Breast epithelium (tissue), 3 donors: Measurements from ENCODE around the gene VSIG8.

ENCODE experiments used
- POLR2A ChIP-seq: fragments of 450-650 bp; IDR thresholded peaks from one replicate; pipeline ENCODE4 v1.6.1; 2016; ENCODE audit warnings: antibody characterized with exemption, mild to moderate bottlenecking, moderate library complexity
- POLR2AphosphoS5 ChIP-seq, 3 donors: sonication (generic); formaldehyde crosslinking; IDR thresholded peaks; one replicate each; pipeline ENCODE4 v1.6.1; 2017; ENCODE audit warnings: antibody characterized with exemption in 3 of 3
- TF ChIP-seq, protein P1 (sequence below), 3 donors: fragments of 450-650 bp; IDR thresholded peaks; one replicate each; pipeline ENCODE4 v1.5.1; 2016 to 2017; ENCODE audit warnings: antibody characterized with exemption in 3 of 3, mild to moderate bottlenecking in 3 of 3, moderate library complexity in 3 of 3

- TF ChIP-seq, protein P1, sequence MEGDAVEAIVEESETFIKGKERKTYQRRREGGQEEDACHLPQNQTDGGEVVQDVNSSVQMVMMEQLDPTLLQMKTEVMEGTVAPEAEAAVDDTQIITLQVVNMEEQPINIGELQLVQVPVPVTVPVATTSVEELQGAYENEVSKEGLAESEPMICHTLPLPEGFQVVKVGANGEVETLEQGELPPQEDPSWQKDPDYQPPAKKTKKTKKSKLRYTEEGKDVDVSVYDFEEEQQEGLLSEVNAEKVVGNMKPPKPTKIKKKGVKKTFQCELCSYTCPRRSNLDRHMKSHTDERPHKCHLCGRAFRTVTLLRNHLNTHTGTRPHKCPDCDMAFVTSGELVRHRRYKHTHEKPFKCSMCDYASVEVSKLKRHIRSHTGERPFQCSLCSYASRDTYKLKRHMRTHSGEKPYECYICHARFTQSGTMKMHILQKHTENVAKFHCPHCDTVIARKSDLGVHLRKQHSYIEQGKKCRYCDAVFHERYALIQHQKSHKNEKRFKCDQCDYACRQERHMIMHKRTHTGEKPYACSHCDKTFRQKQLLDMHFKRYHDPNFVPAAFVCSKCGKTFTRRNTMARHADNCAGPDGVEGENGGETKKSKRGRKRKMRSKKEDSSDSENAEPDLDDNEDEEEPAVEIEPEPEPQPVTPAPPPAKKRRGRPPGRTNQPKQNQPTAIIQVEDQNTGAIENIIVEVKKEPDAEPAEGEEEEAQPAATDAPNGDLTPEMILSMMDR (IDR thresholded peaks at IDR 0.05), result no peak
- TF ChIP-seq POLR2A (no peak), POLR2AphosphoS5 (IDR thresholded peaks at IDR 0.05) (no peak)
Measured at GRCh38 chr1:159869173-159869572, 6.7 kb upstream of the VSIG8 start.
